Pancreas (tissue), 10 donors: Measurements from ENCODE around the gene BSG. TPM values are rescaled to one million over a fixed set of nuclear protein-coding genes. Genes with fewer than 3 reads are reported as not detected.

ENCODE experiments used
- ATAC-seq, 4 donors: fragments of 200-7000 bp; cut with Tn5 transposase; one replicate each; pipeline versions ENCODE4 v1.8.0 to v1.9.1; 2020; ENCODE audit warnings: mild to moderate bottlenecking in 4 of 4, moderate library complexity in 4 of 4
- DNase-seq, 6 donors: peaks; one replicate each; pipeline ENCODE4 v3.0.0-alpha.2; 2020
- FAIRE-seq: peaks from 2 replicates; lab custom pipeline; 2012; peaks lifted over from hg19 to GRCh38; lab: Jason Lieb, UNC
- H3K27ac ChIP-seq, 4 donors: fragments of 200-600 bp; sonication (generic); 1 replicate in 3 of 4; 2 replicates in 1 of 4; pipeline versions ENCODE4 v1.5.0 to v1.8.0; 2020
- H3K27me3 ChIP-seq, 4 donors: fragments of 200-600 bp; one replicate each; pipeline ENCODE4 v1.8.0; 2021
- H3K36me3 ChIP-seq, 3 donors: fragments of 200-600 bp; sonication (generic) in 1 of 3; one replicate each; pipeline versions ENCODE4 v1.5.0 to v1.8.0; 2020 to 2021
- H3K4me1 ChIP-seq, 3 donors: fragments of 200-600 bp; one replicate each; pipeline ENCODE4 v1.8.0; 2021
- H3K4me3 ChIP-seq, 4 donors: fragments of 200-600 bp; sonication (generic) in 2 of 4; one replicate each; pipeline versions ENCODE4 v1.5.0 to v1.8.0; 2020 to 2021
- H3K9me3 ChIP-seq, 4 donors: fragments of 200-600 bp; one replicate each; pipeline ENCODE4 v1.8.0; 2021
- WGBS, 2 donors: extraction: QIAGEN DNeasy Blood & Tissue Kit; methylation state at CpG; one replicate each; pipeline ENCODE4 v1.1.7; 2013; 5-methylcytosine and 5-hydroxymethylcytosine counted together
- intact Hi-C, 3 donors: fragments of 100-400 bp; cut with DNase I; formaldehyde crosslinking; loops; one replicate each; pipeline versions ENCODE4 v1.11.1 to v1.14.2; 2022
- polyA plus RNA-seq, 2 donors: library from polyadenylated mRNA; stranded (reverse); fragments of 200-250 nt; gene quantifications; one replicate each; pipeline ENCODE4 v1.2.3, GENCODE V29; 2013
- total RNA-seq, 6 donors: library from RNA; stranded (reverse); fragmentation: NEBNext Ultra II Directional in 4 of 6; extraction: Animal tissue kit (Norgen Biotek cat#: 25700) in 4 of 6; gene quantifications; one replicate each; pipeline versions ENCODE4 v1.2.1 to v1.2.4, GENCODE V29; 2021 to 2023
- TF ChIP-seq, protein P1 (sequence below), 4 donors: fragments of 200-600 bp; sonication (generic) in 3 of 4; IDR thresholded peaks; one replicate each; pipeline versions ENCODE4 v1.5.0 to v1.8.0; 2021; ENCODE audit warnings: antibody characterized with exemption in 4 of 4
- donor health status: healthy with polysubstance abuse.
- donor health status: DM: no; HTN: no; CAD: no; lungs with moderate emphysema.
- donor health status: DM: no; HTN: no; CAD: no.
- donor health status: control.
- donor health status: control.
- donor health status: Bipolar disorder and iron deficiency.
- donor health status: DM: yes; HTN: yes; CAD: no.
- donor health status: DM: no; HTN: no; CAD: no.
- donor health status: DM: no; HTN: no; CAD: no.
- donor health status: DM: yes; HTN: yes; CAD: no.

Gene BSG
- total and polyA plus RNA-seq, 8 donors: 122 to 256 (median 159) TPM

DNA sequence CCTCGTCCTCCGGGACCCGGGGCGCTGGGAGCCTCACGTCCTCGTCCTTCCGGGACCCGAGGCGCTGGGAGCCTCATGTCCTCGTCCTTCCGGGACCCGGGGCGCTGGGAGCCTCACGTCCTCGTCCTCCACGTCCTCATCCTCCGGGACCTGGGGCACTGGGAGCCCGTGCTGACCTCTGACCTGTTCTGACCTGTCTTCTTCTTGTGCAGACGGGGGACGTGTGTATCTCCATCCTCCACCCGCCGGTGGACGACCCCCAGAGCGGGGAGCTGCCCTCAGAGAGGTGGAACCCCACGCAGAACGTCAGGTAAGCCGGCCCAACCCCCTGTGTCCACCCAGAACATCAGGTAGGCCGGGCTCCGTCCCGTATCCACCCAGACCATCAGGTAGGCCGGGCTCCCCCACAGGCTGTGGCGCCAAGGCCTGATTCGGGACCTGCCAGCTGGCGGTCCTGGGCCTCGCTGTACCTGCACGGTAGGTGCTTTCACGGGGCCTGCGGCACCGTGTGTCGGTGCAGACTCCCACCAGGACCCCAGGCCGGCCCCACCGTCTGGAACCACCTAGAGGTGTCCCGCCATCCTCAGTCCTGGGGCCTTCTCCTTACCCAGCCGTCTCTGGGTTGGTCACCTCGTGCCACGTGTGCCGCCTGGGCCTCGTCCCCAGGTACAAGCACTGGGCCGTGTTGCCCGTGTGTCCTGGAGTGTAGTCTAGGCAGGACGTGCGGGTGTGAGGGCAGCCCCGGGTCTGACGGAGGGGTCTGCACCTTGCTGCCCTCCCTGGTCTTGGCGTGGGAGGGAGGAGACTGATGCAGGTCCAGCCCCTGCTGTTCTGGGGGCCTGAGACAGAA lies 36.1 kb upstream of the BSG start:
- Histone ChIP-seq H3K27me3 (no peaks in the 10 kb centered on the region), H3K4me1 (peaks cover 7 to 20% (median 13%) of the 10 kb centered on the region in 3 donors), H3K9me3 (no peaks in the 10 kb centered on the region), H3K4me3 (no peak overlapping the region), H3K36me3 (peaks cover 0 to 34% (median 13%) of the 10 kb centered on the region in 3 donors), H3K27ac (no peak overlapping the region)
- intact Hi-C loops: no loop called here
- FAIRE-seq: no peak
- 91% methylated on average over 47 to 55 of the region's 55 CpGs for WGBS, 2 donors
- DNase-seq: peak in 2 of 6 donors; percentile 42 to 77
- TF ChIP-seq, protein P1, sequence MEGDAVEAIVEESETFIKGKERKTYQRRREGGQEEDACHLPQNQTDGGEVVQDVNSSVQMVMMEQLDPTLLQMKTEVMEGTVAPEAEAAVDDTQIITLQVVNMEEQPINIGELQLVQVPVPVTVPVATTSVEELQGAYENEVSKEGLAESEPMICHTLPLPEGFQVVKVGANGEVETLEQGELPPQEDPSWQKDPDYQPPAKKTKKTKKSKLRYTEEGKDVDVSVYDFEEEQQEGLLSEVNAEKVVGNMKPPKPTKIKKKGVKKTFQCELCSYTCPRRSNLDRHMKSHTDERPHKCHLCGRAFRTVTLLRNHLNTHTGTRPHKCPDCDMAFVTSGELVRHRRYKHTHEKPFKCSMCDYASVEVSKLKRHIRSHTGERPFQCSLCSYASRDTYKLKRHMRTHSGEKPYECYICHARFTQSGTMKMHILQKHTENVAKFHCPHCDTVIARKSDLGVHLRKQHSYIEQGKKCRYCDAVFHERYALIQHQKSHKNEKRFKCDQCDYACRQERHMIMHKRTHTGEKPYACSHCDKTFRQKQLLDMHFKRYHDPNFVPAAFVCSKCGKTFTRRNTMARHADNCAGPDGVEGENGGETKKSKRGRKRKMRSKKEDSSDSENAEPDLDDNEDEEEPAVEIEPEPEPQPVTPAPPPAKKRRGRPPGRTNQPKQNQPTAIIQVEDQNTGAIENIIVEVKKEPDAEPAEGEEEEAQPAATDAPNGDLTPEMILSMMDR (IDR thresholded peaks at IDR 0.05): no peak
- ATAC-seq: no peak

DNA sequence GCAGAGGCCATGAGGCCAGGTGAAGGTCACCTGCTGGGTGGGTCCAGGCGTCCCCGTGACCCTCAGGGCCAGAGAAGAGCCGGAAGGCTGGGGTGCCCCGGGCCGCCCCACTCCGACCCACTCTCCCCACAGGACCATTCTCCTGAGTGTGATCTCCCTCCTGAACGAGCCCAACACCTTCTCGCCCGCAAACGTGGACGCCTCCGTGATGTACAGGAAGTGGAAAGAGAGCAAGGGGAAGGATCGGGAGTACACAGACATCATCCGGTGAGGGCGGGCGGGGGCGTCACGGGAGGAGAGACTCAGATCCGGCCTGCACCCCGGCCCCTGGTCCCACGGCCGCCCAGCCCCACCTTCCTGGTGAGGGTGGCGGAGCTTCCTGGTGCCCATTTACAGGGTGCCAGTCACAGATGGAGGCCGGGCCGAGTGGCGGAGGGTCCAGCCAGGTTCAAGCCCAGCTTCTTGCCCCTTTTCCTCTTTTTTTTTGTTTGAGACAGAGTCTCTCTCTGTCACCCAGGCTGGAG lies 35.5 kb upstream of the BSG start:
- H3K4me1 ChIP-seq: peaks cover 7 to 20% (median 13%) of the 10 kb centered on the region in 3 donors
- TF ChIP-seq, protein P1 (IDR thresholded peaks at IDR 0.05): no peak
- ATAC-seq (no peak), DNase-seq (peak in 2 of 6 donors; percentile 30 to 75), FAIRE-seq (no peak)
- H3K9me3 ChIP-seq: no peaks in the 10 kb centered on the region
- 95 to 96% methylated on average over 26 of the region's 26 CpGs for WGBS, 2 donors
- no peak overlapping the region for H3K27ac ChIP-seq
- no peaks in the 10 kb centered on the region for H3K27me3 ChIP-seq
- H3K36me3 ChIP-seq: peaks cover 0 to 38% (median 13%) of the 10 kb centered on the region in 3 donors
- H3K4me3 ChIP-seq: no peak overlapping the region
- intact Hi-C loops: no loop called here

DNA sequence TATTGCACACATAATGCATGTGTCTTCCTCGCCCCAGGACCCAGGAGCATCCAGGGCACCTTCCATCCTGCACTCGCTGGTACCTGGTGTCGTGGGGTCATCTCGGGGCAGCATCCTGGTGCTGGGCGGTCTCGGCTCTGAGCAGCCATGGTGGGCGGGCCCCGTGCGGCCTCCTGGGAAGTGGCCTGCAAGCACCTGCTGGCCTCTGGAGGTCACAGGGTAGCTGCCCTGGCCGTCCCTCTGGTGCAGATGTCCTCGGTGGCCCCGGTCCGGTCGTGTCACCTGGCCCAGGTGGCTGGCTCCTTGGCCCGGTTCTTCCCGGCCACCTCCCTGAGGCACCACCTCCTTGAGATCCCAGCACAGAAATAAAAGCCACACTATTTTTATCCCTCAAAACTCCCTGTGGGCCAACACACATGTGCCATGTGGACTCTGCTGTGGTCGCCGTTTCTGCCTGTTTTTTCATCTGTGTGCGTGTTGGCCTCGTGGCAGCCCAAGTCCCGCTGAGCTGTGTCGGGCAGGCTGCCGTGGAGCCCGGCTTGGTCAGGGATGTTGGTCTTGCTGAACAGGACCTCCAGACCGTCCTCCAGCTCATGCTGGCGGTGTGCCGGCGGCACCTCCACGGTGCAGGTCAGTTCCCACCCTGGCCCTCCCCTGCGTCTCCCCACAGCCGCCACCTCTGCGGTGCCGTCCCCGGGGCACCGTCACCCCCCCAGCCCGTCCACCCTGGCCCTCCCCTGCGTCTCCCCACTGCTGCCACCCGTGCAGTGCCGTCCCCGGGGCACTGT lies 33.6 kb upstream of the BSG start:
- Histone ChIP-seq H3K27me3 (no peaks in the 10 kb centered on the region), H3K9me3 (no peaks in the 10 kb centered on the region), H3K27ac (no peak overlapping the region), H3K4me1 (peaks cover 2 to 12% (median 8%) of the 10 kb centered on the region in 3 donors), H3K4me3 (no peak overlapping the region), H3K36me3 (peaks cover 0 to 41% (median 13%) of the 10 kb centered on the region in 3 donors)
- FAIRE-seq: no peak
- ATAC-seq: no peak
- intact Hi-C loops: no loop called here
- WGBS, 2 donors: 88 to 92% methylated on average over 35 to 40 of the region's 40 CpGs
- DNase-seq: peak in 2 of 6 donors; percentile 35 to 70
- TF ChIP-seq, protein P1 (IDR thresholded peaks at IDR 0.05): no peak

DNA sequence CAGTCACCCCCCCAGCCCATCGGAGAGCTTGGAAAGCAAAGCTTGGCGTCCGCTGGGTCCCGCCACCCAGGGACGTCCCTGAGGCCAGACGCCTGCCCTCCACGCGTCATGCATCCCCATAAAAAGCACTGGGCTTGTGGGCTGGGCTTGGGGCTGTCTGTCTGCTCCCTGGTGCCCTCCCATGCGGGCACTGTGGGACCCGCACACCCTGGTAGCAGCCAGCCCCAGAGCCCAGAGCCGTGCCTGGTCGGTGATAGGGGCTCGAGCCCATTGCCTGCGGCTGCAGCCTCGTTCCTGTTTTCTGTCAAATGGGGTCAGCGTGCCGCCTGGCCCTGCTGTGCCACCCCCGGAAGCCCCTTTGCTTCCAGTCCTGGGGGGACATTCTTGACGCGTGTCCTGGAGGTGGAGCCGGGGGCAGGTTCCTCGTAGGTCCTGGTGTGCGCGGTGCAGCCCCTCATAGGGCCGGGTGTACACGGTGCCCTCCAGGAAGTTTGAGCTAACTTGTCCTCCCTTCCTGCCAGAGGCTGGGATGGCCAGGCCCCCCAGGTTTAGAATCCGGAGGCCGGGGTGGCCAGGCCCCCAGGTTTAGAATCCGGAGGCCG lies 32.9 kb upstream of the BSG start:
- Histone ChIP-seq H3K4me1 (peaks cover 0 to 9% (median 8%) of the 10 kb centered on the region in 3 donors), H3K9me3 (no peaks in the 10 kb centered on the region), H3K27me3 (no peaks in the 10 kb centered on the region), H3K36me3 (peaks cover 0 to 41% (median 13%) of the 10 kb centered on the region in 3 donors), H3K4me3 (no peak overlapping the region), H3K27ac (no peak overlapping the region)
- no peak for FAIRE-seq
- DNase-seq: peak in 2 of 6 donors; percentile 19 to 78
- ATAC-seq: no peak
- intact Hi-C loops: no loop called here
- 92 to 93% methylated on average over 29 to 30 of the region's 30 CpGs for WGBS, 2 donors
- TF ChIP-seq, protein P1 (IDR thresholded peaks at IDR 0.05): no peak
